ENCODE measurements around the gene GJB6.
A peak's percentile ranks its signal among the peaks of the same experiment; 100 is the strongest.

Gene GJB6

GRCh38 chr13:20174656-20175405 lies 57.3 kb downstream of the GJB6 start:
- Mint-ChIP-seq H3K27me3 (peaks cover 97% of the 10 kb centered on the region), H3K4me1 (no peaks in the 10 kb centered on the region), H3K36me3 (ENCODE audit: insufficient read depth) (no peaks in the 10 kb centered on the region), H3K27ac (ENCODE audit: low read depth) (no peak overlapping the region), H3K4me3 (no peak overlapping the region), H3K9me3 (no peaks in the 10 kb centered on the region)
- no peak for DNase-seq (ENCODE audit: low spot score in 2 of 2)
- peak; percentile 73 for ATAC-seq (replicated peaks; ENCODE audit: extremely low read depth, poor library complexity, severe bottlenecking)

GRCh38 chr13:20173116-20173746 lies 58.9 kb downstream of the GJB6 start:
- H3K9me3 Mint-ChIP-seq = no peaks in the 10 kb centered on the region
- no peaks in the 10 kb centered on the region for H3K4me1 Mint-ChIP-seq
- H3K36me3 Mint-ChIP-seq (ENCODE audit: insufficient read depth) = no peaks in the 10 kb centered on the region
- H3K27me3 Mint-ChIP-seq = peaks cover 97% of the 10 kb centered on the region
- ATAC-seq (replicated peaks; ENCODE audit: extremely low read depth, poor library complexity, severe bottlenecking) = no peak
- no peak overlapping the region for H3K27ac Mint-ChIP-seq (ENCODE audit: low read depth)
- no peak overlapping the region for H3K4me3 Mint-ChIP-seq
- no peak for DNase-seq (ENCODE audit: low spot score in 2 of 2)
